GM12892 (cell line): ENCODE results near the gene SEC22C.

Source experiments
- POLR2A ChIP-seq: IDR thresholded peaks from 2 replicates; pipeline ENCODE4 v1.6.1; 2011; ENCODE audit warnings: low read depth, low read length, control low read depth
- TAF1 ChIP-seq: IDR thresholded peaks from 2 replicates; pipeline ENCODE4 v1.6.1; 2011; ENCODE audit warnings: low read depth, mild to moderate bottlenecking, control low read depth, low read length, borderline replicate concordance

DNA sequence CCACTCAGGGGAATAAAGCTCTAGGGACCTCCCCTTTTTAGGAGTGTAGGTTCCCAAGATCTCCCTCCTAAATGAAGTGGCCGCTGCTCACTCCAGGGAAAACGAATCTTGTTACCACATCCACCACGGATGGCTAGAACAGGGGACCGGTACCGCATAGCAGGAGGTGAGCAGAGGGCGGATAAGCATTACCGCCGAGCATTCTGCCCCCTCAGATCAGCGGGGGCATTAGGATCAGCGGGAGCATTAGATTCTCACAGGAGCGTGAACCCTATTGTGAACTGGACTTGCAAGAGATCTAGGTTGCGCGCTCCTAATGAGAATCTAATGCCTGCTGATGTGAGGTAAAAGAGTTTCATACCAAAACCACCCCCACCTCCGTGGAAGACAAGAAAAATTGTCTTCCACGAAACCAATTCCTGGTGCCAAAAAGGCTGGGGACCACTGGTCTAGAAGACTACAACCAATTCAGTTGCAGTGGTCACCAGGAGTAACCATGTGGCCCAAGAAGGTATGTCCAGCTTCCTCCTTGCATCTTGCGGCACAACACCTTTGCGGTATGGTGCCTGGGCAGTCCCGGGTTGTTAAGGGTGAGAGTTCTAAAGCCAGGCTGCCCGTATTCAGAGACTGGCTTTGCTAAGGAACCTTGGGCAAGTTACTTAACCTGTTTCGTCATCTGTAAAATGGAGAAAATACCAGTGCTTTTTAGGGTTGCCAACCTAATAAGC lies 7.8 kb upstream of the SEC22C start:
- TF ChIP-seq TAF1 (no peak), POLR2A (no peak)
